ENCODE measurements around the gene RNF182. TPM values are rescaled to one million over a fixed set of nuclear protein-coding genes. Genes with fewer than 3 reads are reported as not detected.

The RNF182 gene
- polyA plus RNA-seq, 3 donors, result not detected

GRCh38 chr6:14028631-14029030, 103.9 kb downstream of the RNF182 start:
- H3K4me2 ChIP-seq (replicated peaks; ENCODE audit: extremely low read depth, low read length, poor library complexity, severe bottlenecking), result no peak overlapping the region
- no peaks in the 10 kb centered on the region for H3K36me3 ChIP-seq (replicated peaks in 1 of 2; ENCODE audit: control insufficient read depth in 1 of 2, insufficient read depth in 2 of 2, low read length in 2 of 2)
- H3K4me3 ChIP-seq (replicated peaks in 1 of 3; ENCODE audit: low read depth in 2 of 3, low read length in 3 of 3), result no peak overlapping the region
- 83% methylated on average over 3 of the region's 8 CpGs for WGBS (ENCODE audit: insufficient coverage)
- Mint-ChIP-seq H3K27me3 (ENCODE audit: low read depth in 3 of 3) (peaks cover 3 to 9% (median 8%) of the 10 kb centered on the region in 3 donors), H3K4me1 (peaks cover 20% of the 10 kb centered on the region), H3K36me3 (no peaks in the 10 kb centered on the region), H3K27ac (no peak overlapping the region), H3K4me3 (no peak overlapping the region), H3K9me3 (peaks cover 0 to 3% (median 0%) of the 10 kb centered on the region in 7 donors)
- H3K9me3 ChIP-seq (replicated peaks in 1 of 2; ENCODE audit: control insufficient read depth in 1 of 2, insufficient read depth in 1 of 2, low read length in 2 of 2), result no peaks in the 10 kb centered on the region
- H3K27ac ChIP-seq (ENCODE audit: low read depth in 1 of 2, low read length in 2 of 2), result no peak overlapping the region
- peaks cover 11 to 15% of the 10 kb centered on the region in 2 donors for H3K4me1 ChIP-seq (ENCODE audit: control insufficient read depth in 1 of 2, insufficient read depth in 2 of 2, low read length in 2 of 2)
- DNase-seq, result no peak
- no peaks in the 10 kb centered on the region for H3K79me2 ChIP-seq (ENCODE audit: insufficient read depth, low read length)
- no peak for TF ChIP-seq CTCF (IDR thresholded peaks at IDR 0.05)
- no peaks in the 10 kb centered on the region for H4K20me1 ChIP-seq (ENCODE audit: insufficient read depth, low read length)
- no peak overlapping the region for H3K9ac ChIP-seq (ENCODE audit: insufficient read depth, low read length, poor library complexity, severe bottlenecking)
- H2AFZ ChIP-seq (ENCODE audit: insufficient read depth, low read depth, low read length, poor library complexity, severe bottlenecking), result no peak overlapping the region
- H3K27me3 ChIP-seq (ENCODE audit: control insufficient read depth in 2 of 2, insufficient read depth in 2 of 2, low read length in 2 of 2), result no peaks in the 10 kb centered on the region
- intact Hi-C loops (cut with micrococcal nuclease), result no loop called here

GRCh38 chr6:14029605-14030004, 104.9 kb downstream of the RNF182 start:
- H3K27me3 Mint-ChIP-seq (ENCODE audit: low read depth in 3 of 3), result peaks cover 6 to 9% (median 7%) of the 10 kb centered on the region in 3 donors
- 100% methylated on average over 4 of the region's 6 CpGs for WGBS (ENCODE audit: insufficient coverage)
- no peak overlapping the region for H3K27ac ChIP-seq (ENCODE audit: low read depth in 1 of 2, low read length in 2 of 2)
- no peaks in the 10 kb centered on the region for H3K36me3 ChIP-seq (replicated peaks in 1 of 2; ENCODE audit: control insufficient read depth in 1 of 2, insufficient read depth in 2 of 2, low read length in 2 of 2)
- no peak for DNase-seq
- no peak for TF ChIP-seq CTCF (IDR thresholded peaks at IDR 0.05)
- no peak overlapping the region for H3K4me2 ChIP-seq (replicated peaks; ENCODE audit: extremely low read depth, low read length, poor library complexity, severe bottlenecking)
- H3K9ac ChIP-seq (ENCODE audit: insufficient read depth, low read length, poor library complexity, severe bottlenecking), result no peak overlapping the region
- no peaks in the 10 kb centered on the region for H4K20me1 ChIP-seq (ENCODE audit: insufficient read depth, low read length)
- H3K4me3 ChIP-seq (replicated peaks in 1 of 3; ENCODE audit: low read depth in 2 of 3, low read length in 3 of 3), result no peak overlapping the region
- H3K4me3 Mint-ChIP-seq, result no peak overlapping the region
- H3K27ac Mint-ChIP-seq, result no peak overlapping the region
- H2AFZ ChIP-seq (ENCODE audit: insufficient read depth, low read depth, low read length, poor library complexity, severe bottlenecking), result no peak overlapping the region
- no peaks in the 10 kb centered on the region for H3K79me2 ChIP-seq (ENCODE audit: insufficient read depth, low read length)
- peaks cover 0 to 3% (median 0%) of the 10 kb centered on the region in 7 donors for H3K9me3 Mint-ChIP-seq
- H3K27me3 ChIP-seq (ENCODE audit: control insufficient read depth in 2 of 2, insufficient read depth in 2 of 2, low read length in 2 of 2), result no peaks in the 10 kb centered on the region
- H3K9me3 ChIP-seq (replicated peaks in 1 of 2; ENCODE audit: control insufficient read depth in 1 of 2, insufficient read depth in 1 of 2, low read length in 2 of 2), result no peaks in the 10 kb centered on the region
- H3K4me1 ChIP-seq (ENCODE audit: control insufficient read depth in 1 of 2, insufficient read depth in 2 of 2, low read length in 2 of 2), result peaks cover 11 to 12% of the 10 kb centered on the region in 2 donors
- no peaks in the 10 kb centered on the region for H3K36me3 Mint-ChIP-seq
- intact Hi-C loops (cut with micrococcal nuclease), result loop anchor here (10.0 kb wide), 1 partner anchor 105 kb away; the partner anchor contains the start of gene RNF182 (in 2 of the 2)
- peaks cover 17% of the 10 kb centered on the region for H3K4me1 Mint-ChIP-seq

Other genes starting within 250 kb of the RNF182 start
- gene RANBP9, start 213.1 kb upstream of the RNF182 start, polyA plus RNA-seq, result 10 to 100 TPM in 1 of 3 donors, 1 to 10 TPM in 2; 1.8 to 26.1 (median 2.0) TPM
- gene MCUR1, start 110.4 kb upstream of the RNF182 start, polyA plus RNA-seq, result 1 to 10 TPM; 2.4 to 7.8 (median 5.2) TPM
- 100 to 1,000 TPM in 1 of 3 donors, 10 to 100 TPM in 2; 74.5 to 326 (median 84.7) TPM for gene CD83, start 192.8 kb downstream of the RNF182 start, polyA plus RNA-seq

Data from CD14-positive monocyte (primary cell).